ENCODE results near the gene PSMD1. TPM values are rescaled to one million over a fixed set of nuclear protein-coding genes. Genes with fewer than 3 reads are reported as not detected.

PSMD1 gene
- total and polyA plus RNA-seq, 2 of the 8 experiments (the other 6 are each of a cell fraction or from before 2014, with no cell fraction given): 179 to 272 TPM

GRCh38 chr2:231016566-231017230 is 40.0 kb upstream of the PSMD1 start:
- Histone ChIP-seq H3K4me1 (replicated peaks in 1 of 4; ENCODE audit: control insufficient read depth in 3 of 4, insufficient read depth in 4 of 4, low read length in 3 of 4) (peaks cover 0 to 8% (median 5%) of the 10 kb centered on the region in 4 experiments; a peak in 5 of 7 replicates), H3K79me2 (ENCODE audit: control insufficient read depth in 1 of 2, insufficient read depth in 2 of 2, low read length in 2 of 2) (no peaks in the 10 kb centered on the region), H2BK20ac (ENCODE audit: low read length) (no peak overlapping the region), H3K4me3 (ENCODE audit: extremely low read depth in 1 of 4, insufficient read depth in 2 of 4, low read depth in 3 of 4, low read length in 4 of 4) (no peak overlapping the region), H3K9ac (replicated peaks in 1 of 4; ENCODE audit: extremely low read depth in 1 of 4, low read depth in 3 of 4, low read length in 3 of 4) (no peak overlapping the region), H3K18ac (ENCODE audit: extremely low read depth, low read length) (no peak overlapping the region), H3K14ac (ENCODE audit: insufficient read length) (no peak overlapping the region), H2BK12ac (ENCODE audit: low read depth, low read length) (no peak overlapping the region), H3K4me2 (ENCODE audit: insufficient read depth in 1 of 2, low read depth in 2 of 2, low read length in 2 of 2) (no peak overlapping the region), H3K23me2 (ENCODE audit: low read depth, low read length) (0 out of 2 replicates have a peak, but pooled peaks cover 3% of the 10 kb centered on the region), H3K79me1 (ENCODE audit: low read depth, low read length) (no peaks in the 10 kb centered on the region), H4K91ac (replicated peaks; ENCODE audit: insufficient read length, low read length) (no peak overlapping the region), H2AFZ (ENCODE audit: low read length) (no peak overlapping the region), H3K9me3 (ENCODE audit: insufficient read depth in 2 of 2, low read depth in 1 of 2, low read length in 1 of 2) (no peaks in the 10 kb centered on the region), H2AK5ac (ENCODE audit: low read depth, low read length) (no peak overlapping the region), H3K56ac (replicated peaks; ENCODE audit: insufficient read length, low read depth, low read length) (no peak overlapping the region), H2BK5ac (ENCODE audit: low read depth, low read length) (no peak overlapping the region), H4K8ac (ENCODE audit: extremely low read depth, insufficient read depth, low read length) (no peak overlapping the region), H3K36me3 (ENCODE audit: control insufficient read depth in 2 of 4, insufficient read depth in 4 of 4, low read length in 3 of 4) (no peaks in the 10 kb centered on the region), H4K5ac (ENCODE audit: insufficient read length, low read depth, low read length) (no peak overlapping the region), H3K4ac (replicated peaks; ENCODE audit: insufficient read length, low read depth, low read length) (no peak overlapping the region), H3K27ac (ENCODE audit: low read depth, low read length) (no peak overlapping the region), H2BK15ac (ENCODE audit: low read length) (no peak overlapping the region), H3K23ac (ENCODE audit: insufficient read length) (no peak overlapping the region), H3K27me3 (replicated peaks in 1 of 4; ENCODE audit: control insufficient read depth in 3 of 4, extremely low read depth in 1 of 4, insufficient read depth in 3 of 4, low read length in 3 of 4) (no peaks in the 10 kb centered on the region; a peak in 1 of 7 replicates), H2BK120ac (replicated peaks; ENCODE audit: low read depth, low read length) (no peak overlapping the region), H4K20me1 (replicated peaks in 1 of 2; ENCODE audit: control insufficient read depth in 1 of 2, insufficient read depth in 2 of 2, low read length in 2 of 2) (no peaks in the 10 kb centered on the region)
- 76% methylated on average over 6 of the region's 6 CpGs; no CpG with 5 or more reads in 1 of the 2 experiments for WGBS, 2 experiments (ENCODE audit: extremely low coverage in 1 of 2, insufficient coverage in 1 of 2, insufficient read length in 1 of 2, insufficient replicate concordance in 2 of 2, low coverage in 1 of 2, low lambda C conversion rate in 2 of 2, missing lambda C conversion rate in 1 of 2)
- DNase-seq (ENCODE audit: low read depth in 1 of 2, low spot score in 2 of 2): no peak
- ChIA-PET POLR2A (ENCODE audit: partially characterized antibody) (interaction anchor here (1.4 to 1.6 kb wide), 2 partner anchors 15 to 21 kb away, joined by 3 read pairs; partner anchors contain the start of gene C2orf72), CTCF (ENCODE audit: partially characterized antibody) (interaction anchor here (0.7 to 2.2 kb wide), 12 partner anchors 8 to 280 kb away, joined by 3 to 9 read pairs (median 4); no protein-coding TSS in a partner anchor)
- TF ChIP-seq MAX (IDR thresholded peaks at IDR 0.05) (no peak), CTBP2 (IDR thresholded peaks at IDR 0.05; ENCODE audit: borderline replicate concordance, insufficient read depth, insufficient read length, low read length) (no peak), EGR1 (IDR thresholded peaks at IDR 0.05; ENCODE audit: borderline replicate concordance, low read depth, low read length) (no peak), FOSL1 (IDR thresholded peaks at IDR 0.05; ENCODE audit: insufficient read depth, low read depth, low read length) (no peak)
- no peak for FAIRE-seq
